ENCODE data around the gene RNF121. TPM values are rescaled to one million over a fixed set of nuclear protein-coding genes. Genes with fewer than 3 reads are reported as not detected.

RNF121 gene
- total RNA-seq, 2 donors from 2014 or later: 34.4 to 45.5 TPM

GRCh38 chr11:72036687-72037086 lies 107.8 kb downstream of the RNF121 start:
- H3K27ac Mint-ChIP-seq: no peak overlapping the region
- H3K27me3 Mint-ChIP-seq: no peaks in the 10 kb centered on the region
- no peaks in the 10 kb centered on the region for H3K9me3 Mint-ChIP-seq
- no peak overlapping the region for H3K4me3 Mint-ChIP-seq
- no peaks in the 10 kb centered on the region for H3K36me3 Mint-ChIP-seq
- peaks cover 5 to 33% of the 10 kb centered on the region in 2 donors for H3K4me1 Mint-ChIP-seq (ENCODE audit: low read depth in 2 of 2)
- DNase-seq (ENCODE audit: low spot score) (no peak), ATAC-seq (no peak)

GRCh38 chr11:72037554-72038311 lies 108.9 kb downstream of the RNF121 start:
- ATAC-seq: no peak
- Mint-ChIP-seq H3K9me3 (no peaks in the 10 kb centered on the region), H3K27ac (no peak overlapping the region), H3K27me3 (no peaks in the 10 kb centered on the region), H3K4me1 (ENCODE audit: low read depth in 2 of 2) (peaks cover 5 to 43% of the 10 kb centered on the region in 2 donors), H3K36me3 (no peaks in the 10 kb centered on the region), H3K4me3 (no peak overlapping the region)
- DNase-seq (ENCODE audit: low spot score): no peak

- Mint-ChIP-seq H3K9me3 (no peaks in the 10 kb centered on the region), H3K4me1 (ENCODE audit: low read depth in 2 of 2) (peaks cover 5 to 44% of the 10 kb centered on the region in 2 donors), H3K27ac (no peak overlapping the region), H3K36me3 (no peaks in the 10 kb centered on the region), H3K4me3 (no peak overlapping the region), H3K27me3 (no peaks in the 10 kb centered on the region)
- DNase-seq (ENCODE audit: low spot score) (no peak), ATAC-seq (no peak)
These were observed 109.6 kb downstream of the RNF121 start for GRCh38 chr11:72038491-72038890.

GRCh38 chr11:72039031-72039855 lies 110.4 kb downstream of the RNF121 start:
- H3K27ac Mint-ChIP-seq: no peak overlapping the region
- H3K9me3 Mint-ChIP-seq: no peaks in the 10 kb centered on the region
- H3K4me1 Mint-ChIP-seq (ENCODE audit: low read depth in 2 of 2): peaks cover 10 to 44% of the 10 kb centered on the region in 2 donors
- H3K4me3 Mint-ChIP-seq: no peak overlapping the region
- no peaks in the 10 kb centered on the region for H3K36me3 Mint-ChIP-seq
- H3K27me3 Mint-ChIP-seq: no peaks in the 10 kb centered on the region
- no peak for DNase-seq (ENCODE audit: low spot score)
- ATAC-seq: no peak

- no peak for ATAC-seq
- peaks cover 10 to 46% of the 10 kb centered on the region in 2 donors for H3K4me1 Mint-ChIP-seq (ENCODE audit: low read depth in 2 of 2)
- H3K9me3 Mint-ChIP-seq: no peaks in the 10 kb centered on the region
- H3K4me3 Mint-ChIP-seq: no peak overlapping the region
- no peak for DNase-seq (ENCODE audit: low spot score)
- no peak overlapping the region for H3K27ac Mint-ChIP-seq
- no peaks in the 10 kb centered on the region for H3K27me3 Mint-ChIP-seq
- H3K36me3 Mint-ChIP-seq: no peaks in the 10 kb centered on the region
These were observed 111.1 kb downstream of the RNF121 start for GRCh38 chr11:72039856-72040401.

GRCh38 chr11:72040491-72041363 lies 111.9 kb downstream of the RNF121 start:
- ATAC-seq: peak; percentile 78
- no peaks in the 10 kb centered on the region for H3K27me3 Mint-ChIP-seq
- H3K4me1 Mint-ChIP-seq (ENCODE audit: low read depth in 2 of 2): peaks cover 8 to 46% of the 10 kb centered on the region in 2 donors

GRCh38 chr11:72041364-72042063 lies 112.7 kb downstream of the RNF121 start:
- H3K9me3 Mint-ChIP-seq: no peaks in the 10 kb centered on the region
- no peak overlapping the region for H3K4me3 Mint-ChIP-seq
- H3K27ac Mint-ChIP-seq: no peak overlapping the region

More at GRCh38 chr11:72040491-72041363, 111.9 kb downstream of the RNF121 start:
- H3K27ac Mint-ChIP-seq: no peak overlapping the region
- H3K36me3 Mint-ChIP-seq: no peaks in the 10 kb centered on the region
- DNase-seq (ENCODE audit: low spot score): peak; percentile 70
- H3K9me3 Mint-ChIP-seq: no peaks in the 10 kb centered on the region
- no peak overlapping the region for H3K4me3 Mint-ChIP-seq

GRCh38 chr11:72042064-72042745 lies 113.4 kb downstream of the RNF121 start:
- no peak overlapping the region for H3K4me3 Mint-ChIP-seq
- DNase-seq (ENCODE audit: low spot score): no peak
- no peak overlapping the region for H3K27ac Mint-ChIP-seq
- no peaks in the 10 kb centered on the region for H3K9me3 Mint-ChIP-seq
- no peaks in the 10 kb centered on the region for H3K36me3 Mint-ChIP-seq
- H3K27me3 Mint-ChIP-seq: no peaks in the 10 kb centered on the region
- ATAC-seq: no peak
- H3K4me1 Mint-ChIP-seq (ENCODE audit: low read depth in 2 of 2): peaks cover 5 to 38% of the 10 kb centered on the region in 2 donors

More at GRCh38 chr11:72041364-72042063, 112.7 kb downstream of the RNF121 start:
- peaks cover 5 to 43% of the 10 kb centered on the region in 2 donors for H3K4me1 Mint-ChIP-seq (ENCODE audit: low read depth in 2 of 2)
- H3K36me3 Mint-ChIP-seq: no peaks in the 10 kb centered on the region
- H3K27me3 Mint-ChIP-seq: no peaks in the 10 kb centered on the region
- ATAC-seq: peak; percentile 59 to 66
- peak; percentile 62 for DNase-seq (ENCODE audit: low spot score)

GRCh38 chr11:72045849-72046248 lies 117.0 kb downstream of the RNF121 start:
- no peak for DNase-seq (ENCODE audit: low spot score)
- Mint-ChIP-seq H3K27me3 (no peaks in the 10 kb centered on the region), H3K9me3 (no peaks in the 10 kb centered on the region), H3K4me3 (no peak overlapping the region), H3K36me3 (no peaks in the 10 kb centered on the region), H3K27ac (no peak overlapping the region), H3K4me1 (ENCODE audit: low read depth in 2 of 2) (peaks cover 5 to 26% of the 10 kb centered on the region in 2 donors)
- ATAC-seq: no peak

Other genes with a start within 250 kb of the RNF121 start
- not detected for gene DEFB108B, start 95.8 kb upstream of the RNF121 start, total RNA-seq
- gene DEFB131B, start 50.6 kb upstream of the RNF121 start, total RNA-seq: not detected
- gene XNDC1N, start 452 bp upstream of the RNF121 start, total RNA-seq: 10 to 100 TPM in 1 of 2 donors, 1 to 10 TPM in 1; 9.5 to 29.0 TPM
- gene IL18BP, start 69.9 kb downstream of the RNF121 start, total RNA-seq: 10 to 100 TPM; 16.5 to 20.6 TPM
- gene NUMA1, start 151.5 kb downstream of the RNF121 start, total RNA-seq: 100 to 1,000 TPM; 181 to 216 TPM
- gene LRRC51, start 151.8 kb downstream of the RNF121 start, total RNA-seq: 1 to 10 TPM; 3.5 to 7.2 TPM
- 10 to 100 TPM; 65.7 to 66.9 TPM for gene LAMTOR1, start 174.3 kb downstream of the RNF121 start, total RNA-seq
- under 1 TPM in 1 of 2 donors, not detected in 1; 0.45 TPM for gene TOMT, start 176.9 kb downstream of the RNF121 start, total RNA-seq
- gene ANAPC15, start 183.6 kb downstream of the RNF121 start, total RNA-seq: 10 to 100 TPM; 37.4 to 37.7 TPM
- not detected for gene FOLR3, start 206.7 kb downstream of the RNF121 start, total RNA-seq

Data from natural killer cell treated with Interleukin-12 subunit alpha and Interleukin-12 subunit beta and Interleukin-15 and Interleukin-18, amount 100 ng/mL, for 72 hours (primary cell).